GM20000 (cell line): ENCODE results near the gene MINDY4.

Experiments used
- DNase-seq: peaks from one replicate; pipeline ENCODE4 v3.0.0; 2012; ENCODE audit warnings: low spot score
- TF ChIP-seq, protein P1 (sequence below): IDR thresholded peaks from 2 replicates; pipeline ENCODE4 v1.5.1; 2012; ENCODE audit warnings: mild to moderate bottlenecking, control low read depth; ENCODE audit errors: extremely low read depth, missing control alignments

MINDY4 gene

GRCh38 chr7:30933124-30933974 is 162.1 kb downstream of the MINDY4 start:
- peak; percentile 2 for DNase-seq
- TF ChIP-seq, protein P1, sequence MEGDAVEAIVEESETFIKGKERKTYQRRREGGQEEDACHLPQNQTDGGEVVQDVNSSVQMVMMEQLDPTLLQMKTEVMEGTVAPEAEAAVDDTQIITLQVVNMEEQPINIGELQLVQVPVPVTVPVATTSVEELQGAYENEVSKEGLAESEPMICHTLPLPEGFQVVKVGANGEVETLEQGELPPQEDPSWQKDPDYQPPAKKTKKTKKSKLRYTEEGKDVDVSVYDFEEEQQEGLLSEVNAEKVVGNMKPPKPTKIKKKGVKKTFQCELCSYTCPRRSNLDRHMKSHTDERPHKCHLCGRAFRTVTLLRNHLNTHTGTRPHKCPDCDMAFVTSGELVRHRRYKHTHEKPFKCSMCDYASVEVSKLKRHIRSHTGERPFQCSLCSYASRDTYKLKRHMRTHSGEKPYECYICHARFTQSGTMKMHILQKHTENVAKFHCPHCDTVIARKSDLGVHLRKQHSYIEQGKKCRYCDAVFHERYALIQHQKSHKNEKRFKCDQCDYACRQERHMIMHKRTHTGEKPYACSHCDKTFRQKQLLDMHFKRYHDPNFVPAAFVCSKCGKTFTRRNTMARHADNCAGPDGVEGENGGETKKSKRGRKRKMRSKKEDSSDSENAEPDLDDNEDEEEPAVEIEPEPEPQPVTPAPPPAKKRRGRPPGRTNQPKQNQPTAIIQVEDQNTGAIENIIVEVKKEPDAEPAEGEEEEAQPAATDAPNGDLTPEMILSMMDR, result no peak

DNA sequence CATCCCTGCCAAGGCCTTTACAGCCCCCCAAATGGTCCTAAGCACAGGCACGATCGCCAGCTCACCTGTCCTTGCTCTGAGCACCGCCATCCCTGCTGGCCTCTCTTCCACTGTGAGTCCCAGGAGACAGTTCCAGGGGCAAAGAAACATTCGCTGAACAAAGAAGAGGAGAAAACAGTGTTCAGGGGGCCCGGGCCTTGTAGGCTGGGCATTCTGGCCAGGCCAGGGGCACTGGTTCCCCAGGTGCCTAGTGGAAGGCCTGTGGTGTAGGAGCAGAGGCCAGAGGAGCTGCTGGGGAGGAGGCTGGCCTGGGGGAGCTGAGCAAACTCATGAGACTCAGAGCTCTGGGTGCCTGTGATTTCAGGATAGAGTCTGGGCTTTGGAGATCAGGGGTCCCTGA is 163.0 kb downstream of the MINDY4 start:
- DNase-seq, result no peak
- TF ChIP-seq, protein P1, result no peak

DNA sequence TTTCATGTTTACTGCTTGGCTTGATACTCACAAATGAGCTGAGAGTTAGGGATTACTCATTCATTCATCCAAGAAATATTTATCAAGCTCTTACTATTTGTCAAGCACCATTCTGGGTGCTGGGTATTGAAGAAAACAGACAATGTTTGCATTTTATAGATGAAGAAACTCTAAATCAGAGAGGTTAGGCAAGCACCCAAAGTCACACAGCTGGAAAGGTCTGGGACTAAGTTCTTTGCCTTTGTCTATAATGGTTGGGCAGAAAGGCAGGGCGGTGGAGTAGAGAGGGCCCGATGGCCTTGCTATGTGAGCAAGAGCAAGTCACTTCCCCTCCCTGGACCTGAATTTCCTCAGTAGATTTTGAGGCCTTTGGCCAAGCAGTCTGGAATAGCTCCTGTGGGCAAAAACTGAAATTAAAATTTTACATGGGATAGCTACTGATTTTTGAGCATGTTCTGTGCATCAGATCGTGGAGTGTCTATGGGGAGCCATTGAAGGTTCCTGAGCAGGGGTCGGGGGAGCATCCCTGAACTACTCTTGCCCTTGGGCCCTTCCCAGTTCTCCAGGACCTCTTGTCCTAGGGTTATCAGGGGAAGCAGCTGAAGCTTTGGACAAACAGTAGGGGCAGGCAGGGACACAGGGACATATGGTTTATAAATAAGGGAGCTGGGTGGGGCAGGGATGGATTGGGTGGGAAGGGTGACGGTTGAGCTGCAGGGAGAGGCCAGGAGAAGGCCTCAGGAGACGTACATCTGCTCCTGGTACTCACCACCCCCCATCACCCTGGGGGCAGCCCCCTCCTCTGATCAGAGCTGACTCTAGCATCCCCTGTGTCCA is 163.7 kb downstream of the MINDY4 start:
- TF ChIP-seq, protein P1, result no peak

DNA sequence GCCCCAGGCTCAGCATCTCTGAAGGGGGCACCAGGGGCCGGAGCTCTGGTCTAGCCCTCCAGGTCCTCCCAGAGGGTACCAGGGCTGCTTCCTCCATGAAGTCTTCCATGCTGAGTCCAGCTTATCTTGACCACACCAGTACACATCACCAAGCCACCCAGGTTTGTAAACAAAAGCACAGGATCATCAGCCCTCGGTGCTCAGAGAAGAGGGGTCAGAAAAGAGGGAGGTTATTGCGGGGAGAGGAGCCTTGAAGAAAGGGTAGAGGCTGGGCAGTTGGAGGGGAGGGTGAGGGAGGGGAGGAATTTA is 164.3 kb downstream of the MINDY4 start:
- TF ChIP-seq, protein P1, result no peak
- DNase-seq, result no peak

More for the DNA sequence above, 163.7 kb downstream of the MINDY4 start:
- no peak for DNase-seq

DNA sequence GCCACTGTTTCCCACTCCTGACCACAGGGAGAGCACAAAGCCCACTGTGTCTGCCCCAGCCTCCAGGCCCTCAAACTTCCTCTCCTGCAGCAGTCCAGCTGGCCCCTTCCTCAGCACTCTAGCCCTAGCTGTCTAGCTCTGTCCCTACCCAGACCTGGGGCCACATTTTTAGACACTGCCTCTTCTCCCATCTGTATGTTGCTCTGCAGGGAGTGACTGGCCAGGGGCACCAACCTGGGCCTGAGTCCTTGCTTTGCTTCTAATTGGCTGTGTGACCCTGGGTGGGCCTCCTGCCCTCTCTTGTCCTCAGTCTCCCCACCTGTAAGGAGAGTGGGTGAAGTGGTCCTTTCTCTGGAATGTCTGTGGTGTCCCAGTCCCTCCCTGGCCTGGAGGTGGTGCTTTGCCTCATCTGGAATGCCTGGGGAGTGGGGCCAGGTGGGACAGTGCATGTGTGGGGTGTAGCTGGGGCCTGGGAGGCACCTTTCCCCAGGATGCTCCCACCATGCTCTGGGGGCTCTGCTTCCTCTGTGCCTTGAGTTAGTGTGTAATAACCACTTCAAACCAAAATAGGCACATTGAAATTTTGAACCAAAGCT is 165.5 kb downstream of the MINDY4 start:
- TF ChIP-seq, protein P1, result no peak
- no peak for DNase-seq

- no peak for DNase-seq
- TF ChIP-seq, protein P1, result no peak
Observed at GRCh38 chr7:30937416-30937815, 166.2 kb downstream of the MINDY4 start.
